ENCODE data around the gene RARG. TPM values are rescaled to one million over a fixed set of nuclear protein-coding genes. Genes with fewer than 3 reads are reported as not detected.

The RARG gene
- total RNA-seq, 1 donor from 2014 or later = 5.2 TPM

DNA sequence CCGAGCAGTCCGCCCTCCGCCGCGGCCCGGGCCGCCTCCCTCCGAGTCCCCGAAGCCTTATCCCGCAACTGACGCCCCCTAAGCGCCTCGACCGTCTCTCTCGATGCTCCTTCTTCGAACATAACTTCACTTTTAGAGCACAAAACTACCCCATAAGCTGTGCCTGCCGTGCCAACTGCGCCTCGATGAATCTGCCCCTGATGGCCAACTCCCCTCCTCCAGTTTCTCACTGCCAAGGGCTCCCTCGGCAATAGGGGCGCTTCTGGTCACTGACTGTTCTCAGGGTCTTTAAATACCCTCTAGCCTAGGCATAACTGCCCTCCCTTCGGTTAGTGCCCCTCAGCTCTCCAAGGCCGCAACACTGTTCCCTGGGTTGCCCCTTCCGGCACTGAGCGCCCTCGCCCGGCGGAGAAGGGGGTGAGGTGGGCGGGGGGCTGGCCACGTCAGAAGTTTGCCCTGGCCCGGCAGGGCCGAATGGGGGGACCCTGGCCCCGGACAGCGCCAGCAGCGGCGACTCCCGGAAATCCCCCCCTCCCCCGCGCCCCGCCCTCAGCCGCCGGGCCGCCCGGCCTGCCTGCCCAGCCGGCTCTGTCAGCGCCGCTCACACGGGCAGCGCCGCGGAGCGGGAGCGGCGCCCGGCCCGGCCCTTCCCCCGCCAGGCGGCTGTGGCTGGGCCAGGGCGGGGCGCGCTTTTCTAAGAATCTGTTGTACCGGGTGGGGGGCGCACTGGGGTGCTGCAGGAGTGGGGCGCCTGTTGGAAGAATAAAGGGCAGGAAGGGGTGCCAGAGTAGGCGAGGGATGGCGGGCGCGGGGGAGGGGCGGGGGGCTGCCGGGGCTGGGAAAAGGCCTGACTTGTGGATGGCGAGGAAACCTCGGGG is 10.6 kb downstream of the RARG start:
- Mint-ChIP-seq H3K9me3 (ENCODE audit: low read depth) (no peaks in the 10 kb centered on the region), H3K4me3 (ENCODE audit: low read depth) (peak overlapping the region; percentile 77), H3K4me1 (ENCODE audit: low read depth) (peaks cover 48% of the 10 kb centered on the region), H3K36me3 (ENCODE audit: insufficient read depth) (no peaks in the 10 kb centered on the region), H3K27me3 (peaks cover 46% of the 10 kb centered on the region), H3K27ac (peak overlapping the region; percentile 96)
- DNase-seq (ENCODE audit: low spot score, unreplicated experiment) = peak; percentile 79
- TF ChIP-seq, protein P1, sequence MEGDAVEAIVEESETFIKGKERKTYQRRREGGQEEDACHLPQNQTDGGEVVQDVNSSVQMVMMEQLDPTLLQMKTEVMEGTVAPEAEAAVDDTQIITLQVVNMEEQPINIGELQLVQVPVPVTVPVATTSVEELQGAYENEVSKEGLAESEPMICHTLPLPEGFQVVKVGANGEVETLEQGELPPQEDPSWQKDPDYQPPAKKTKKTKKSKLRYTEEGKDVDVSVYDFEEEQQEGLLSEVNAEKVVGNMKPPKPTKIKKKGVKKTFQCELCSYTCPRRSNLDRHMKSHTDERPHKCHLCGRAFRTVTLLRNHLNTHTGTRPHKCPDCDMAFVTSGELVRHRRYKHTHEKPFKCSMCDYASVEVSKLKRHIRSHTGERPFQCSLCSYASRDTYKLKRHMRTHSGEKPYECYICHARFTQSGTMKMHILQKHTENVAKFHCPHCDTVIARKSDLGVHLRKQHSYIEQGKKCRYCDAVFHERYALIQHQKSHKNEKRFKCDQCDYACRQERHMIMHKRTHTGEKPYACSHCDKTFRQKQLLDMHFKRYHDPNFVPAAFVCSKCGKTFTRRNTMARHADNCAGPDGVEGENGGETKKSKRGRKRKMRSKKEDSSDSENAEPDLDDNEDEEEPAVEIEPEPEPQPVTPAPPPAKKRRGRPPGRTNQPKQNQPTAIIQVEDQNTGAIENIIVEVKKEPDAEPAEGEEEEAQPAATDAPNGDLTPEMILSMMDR (IDR thresholded peaks at IDR 0.05; ENCODE audit: unreplicated experiment) = peak; percentile 50

DNA sequence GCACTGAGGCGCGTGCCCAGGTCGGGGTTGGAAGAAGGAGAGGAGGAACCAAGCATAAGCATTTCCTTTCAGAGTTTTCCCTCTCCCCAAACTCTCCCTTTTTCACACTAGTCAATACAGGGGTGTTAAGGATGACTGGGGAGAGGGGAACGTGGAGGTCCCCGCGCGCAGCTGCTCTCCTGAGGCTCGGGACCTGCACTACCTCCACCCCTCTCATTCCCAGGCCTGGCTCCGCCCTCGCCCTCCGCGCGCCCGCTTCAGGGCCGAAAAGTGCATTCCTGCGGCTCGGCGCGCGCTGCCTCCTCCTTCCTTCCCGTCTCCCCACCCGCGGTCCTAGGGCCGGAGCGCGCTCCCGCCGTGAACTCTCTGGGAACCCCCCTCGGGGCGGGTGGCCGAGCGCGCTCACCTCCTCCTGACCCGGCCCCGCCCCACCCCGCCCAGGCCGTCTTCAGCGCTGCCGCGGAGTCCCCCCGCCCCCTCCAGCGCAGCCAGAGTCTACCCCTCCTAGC is 11.3 kb downstream of the RARG start:
- peak overlapping the region; percentile 96 for H3K27ac Mint-ChIP-seq
- no peaks in the 10 kb centered on the region for H3K36me3 Mint-ChIP-seq (ENCODE audit: insufficient read depth)
- H3K4me3 Mint-ChIP-seq (ENCODE audit: low read depth) = peak overlapping the region; percentile 77
- H3K9me3 Mint-ChIP-seq (ENCODE audit: low read depth) = no peaks in the 10 kb centered on the region
- peak; percentile 83 for DNase-seq (ENCODE audit: low spot score, unreplicated experiment)
- H3K27me3 Mint-ChIP-seq = peaks cover 43% of the 10 kb centered on the region
- TF ChIP-seq, protein P1 (IDR thresholded peaks at IDR 0.05; ENCODE audit: unreplicated experiment) = no peak
- H3K4me1 Mint-ChIP-seq (ENCODE audit: low read depth) = peaks cover 55% of the 10 kb centered on the region

DNA sequence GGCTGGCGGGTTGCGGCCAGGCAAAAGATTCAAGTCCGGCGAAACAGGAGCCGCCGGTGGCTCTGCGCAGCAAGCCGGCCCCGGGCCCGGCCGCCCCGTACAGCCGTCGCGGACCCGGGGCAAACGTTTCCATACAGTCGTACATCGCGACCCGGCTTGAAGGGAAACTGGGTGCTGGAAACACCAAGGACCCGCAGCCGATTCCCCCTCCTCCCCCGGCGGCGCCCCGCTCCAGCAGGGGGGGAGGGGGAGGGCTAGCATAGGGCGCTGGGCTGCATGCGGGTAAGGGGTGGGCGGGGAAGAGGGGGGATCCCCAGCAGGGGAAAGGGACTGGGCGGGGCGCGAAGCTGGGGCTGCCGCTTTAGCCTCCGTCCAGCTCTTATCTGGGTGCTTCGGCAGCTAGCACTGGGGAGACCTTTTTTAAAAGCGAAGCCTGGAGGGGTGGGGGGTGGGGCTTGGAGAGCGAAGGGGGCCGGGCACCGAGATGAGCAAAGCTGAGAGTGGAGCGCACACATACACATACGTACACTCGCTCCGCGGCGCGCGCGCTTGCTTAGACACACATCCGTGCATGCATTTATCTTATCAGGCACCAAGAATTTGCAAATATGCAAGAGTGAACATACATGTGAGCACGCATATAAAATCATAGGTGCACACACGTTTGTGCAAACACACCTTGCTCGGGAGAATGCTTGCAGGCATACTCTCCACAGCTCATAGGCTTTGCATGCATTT is 11.9 kb downstream of the RARG start:
- no peaks in the 10 kb centered on the region for H3K9me3 Mint-ChIP-seq (ENCODE audit: low read depth)
- H3K4me1 Mint-ChIP-seq (ENCODE audit: low read depth) = peaks cover 51% of the 10 kb centered on the region
- H3K27me3 Mint-ChIP-seq = peaks cover 38% of the 10 kb centered on the region
- peak overlapping the region; percentile 73 for H3K27ac Mint-ChIP-seq
- TF ChIP-seq, protein P1 (IDR thresholded peaks at IDR 0.05; ENCODE audit: unreplicated experiment) = no peak
- DNase-seq (ENCODE audit: low spot score, unreplicated experiment) = no peak
- peak overlapping the region; percentile 77 for H3K4me3 Mint-ChIP-seq (ENCODE audit: low read depth)
- H3K36me3 Mint-ChIP-seq (ENCODE audit: insufficient read depth) = no peaks in the 10 kb centered on the region

DNA sequence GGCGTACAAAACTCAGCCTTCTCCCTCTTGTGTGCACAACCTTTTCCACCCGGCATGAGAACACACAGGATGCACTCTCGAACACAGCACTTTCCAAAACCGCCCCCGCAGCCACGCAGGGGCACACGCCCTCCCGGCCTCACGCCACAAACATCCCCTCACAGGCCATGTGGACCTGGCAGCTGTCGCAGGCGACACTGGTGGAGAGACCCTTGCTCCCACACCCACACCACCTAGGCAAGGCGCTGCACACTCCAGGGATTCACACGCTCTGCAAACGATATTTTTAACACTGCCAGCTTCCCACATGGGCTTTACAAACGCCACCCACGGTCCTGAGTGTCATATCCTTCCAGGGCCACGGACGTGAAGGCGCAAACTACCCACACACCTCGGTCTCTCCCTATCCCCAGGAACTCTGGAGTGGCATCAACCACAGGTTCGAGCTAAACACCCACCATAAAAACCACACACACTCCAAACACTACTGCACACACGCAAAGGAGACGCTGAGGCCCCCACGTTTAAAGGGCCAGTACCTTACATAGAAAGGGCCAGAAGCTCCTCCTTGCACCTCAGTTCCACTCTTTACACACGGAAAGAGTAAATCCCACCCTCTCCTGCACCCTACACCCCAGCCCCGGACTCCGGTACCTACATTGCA is 12.6 kb downstream of the RARG start:
- TF ChIP-seq, protein P1 (IDR thresholded peaks at IDR 0.05; ENCODE audit: unreplicated experiment) = no peak
- Mint-ChIP-seq H3K36me3 (ENCODE audit: insufficient read depth) (no peaks in the 10 kb centered on the region), H3K4me3 (ENCODE audit: low read depth) (peak overlapping the region; percentile 68), H3K27ac (peak overlapping the region; percentile 50), H3K27me3 (peaks cover 38% of the 10 kb centered on the region), H3K9me3 (ENCODE audit: low read depth) (no peaks in the 10 kb centered on the region), H3K4me1 (ENCODE audit: low read depth) (peaks cover 44% of the 10 kb centered on the region)
- DNase-seq (ENCODE audit: low spot score, unreplicated experiment) = no peak

Data from progenitor cell of endocrine pancreas (in vitro differentiated cells).